Tibial nerve (tissue), 3 donors: ENCODE results near the gene AKT1.

Experiments
- POLR2A ChIP-seq, 2 donors: fragments of 450-650 bp; IDR thresholded peaks; one replicate each; pipeline ENCODE4 v1.6.1; 2017; ENCODE audit warnings: antibody characterized with exemption in 2 of 2, mild to moderate bottlenecking in 2 of 2, moderate library complexity in 2 of 2
- TF ChIP-seq, protein P1 (sequence below), 5 experiments: fragments of 200-600 bp in 3 of 5; fragments of 450-650 bp in 2 of 5; sonication (generic) in 3 of 5; IDR thresholded peaks; one replicate each; pipeline ENCODE4 v1.5.1; 2016 to 2019; ENCODE audit warnings: antibody characterized with exemption in 5 of 5, mild to moderate bottlenecking in 3 of 5, moderate library complexity in 2 of 5

- TF ChIP-seq, protein P1, sequence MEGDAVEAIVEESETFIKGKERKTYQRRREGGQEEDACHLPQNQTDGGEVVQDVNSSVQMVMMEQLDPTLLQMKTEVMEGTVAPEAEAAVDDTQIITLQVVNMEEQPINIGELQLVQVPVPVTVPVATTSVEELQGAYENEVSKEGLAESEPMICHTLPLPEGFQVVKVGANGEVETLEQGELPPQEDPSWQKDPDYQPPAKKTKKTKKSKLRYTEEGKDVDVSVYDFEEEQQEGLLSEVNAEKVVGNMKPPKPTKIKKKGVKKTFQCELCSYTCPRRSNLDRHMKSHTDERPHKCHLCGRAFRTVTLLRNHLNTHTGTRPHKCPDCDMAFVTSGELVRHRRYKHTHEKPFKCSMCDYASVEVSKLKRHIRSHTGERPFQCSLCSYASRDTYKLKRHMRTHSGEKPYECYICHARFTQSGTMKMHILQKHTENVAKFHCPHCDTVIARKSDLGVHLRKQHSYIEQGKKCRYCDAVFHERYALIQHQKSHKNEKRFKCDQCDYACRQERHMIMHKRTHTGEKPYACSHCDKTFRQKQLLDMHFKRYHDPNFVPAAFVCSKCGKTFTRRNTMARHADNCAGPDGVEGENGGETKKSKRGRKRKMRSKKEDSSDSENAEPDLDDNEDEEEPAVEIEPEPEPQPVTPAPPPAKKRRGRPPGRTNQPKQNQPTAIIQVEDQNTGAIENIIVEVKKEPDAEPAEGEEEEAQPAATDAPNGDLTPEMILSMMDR (IDR thresholded peaks at IDR 0.05) = peak in 1 of 5 experiments; percentile 10
- no peak for TF ChIP-seq POLR2A (IDR thresholded peaks at IDR 0.05)
These were observed 63.9 kb downstream of the AKT1 start for GRCh38 chr14:104731320-104732294.
